Fibroblast of villous mesenchyme (primary cell): ENCODE data around the gene EPRS1. TPM values are rescaled to one million over a fixed set of nuclear protein-coding genes. Genes with fewer than 3 reads are reported as not detected.

Source experiments
- DNase-seq: peaks from one replicate; pipeline ENCODE4 v3.0.0-alpha.2; 2010; ENCODE audit warnings: low read depth
- H3K4me3 ChIP-seq: 2 replicates; pipeline ENCODE4 v1.5.1; 2011; ENCODE audit warnings: low read depth, mild to moderate bottlenecking, low read length
- CTCF ChIP-seq: IDR thresholded peaks from 2 replicates; pipeline ENCODE4 v1.5.1; 2012; ENCODE audit warnings: low read depth, mild to moderate bottlenecking, low read length; ENCODE audit not compliant: insufficient read depth
- total RNA-seq: library from RNA; depleted of rRNA; stranded (reverse); fragments of >200 nt; gene quantifications from 2 replicates; pipeline ENCODE4 v1.2.3, GENCODE V29; 2012

The EPRS1 gene
- total RNA-seq, 1 donor: 193 TPM

DNA sequence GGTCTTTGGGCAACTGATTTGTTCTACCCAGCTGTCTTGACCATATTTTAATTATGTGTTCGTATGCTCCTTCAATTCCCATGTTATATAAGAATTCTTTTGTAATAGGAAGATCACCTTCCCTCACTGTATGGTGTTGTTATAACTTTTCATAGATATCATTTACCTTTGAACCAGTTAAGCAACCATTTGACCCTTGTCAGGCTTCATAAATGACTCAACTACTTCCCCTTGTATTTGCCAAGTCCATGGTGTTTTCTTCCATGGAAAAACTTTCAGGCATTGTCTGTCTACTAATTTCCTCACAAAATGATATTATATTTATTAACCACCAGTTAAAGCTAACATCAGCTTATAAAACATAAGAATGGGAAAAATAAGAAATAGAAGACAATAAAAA, 38.2 kb upstream of the EPRS1 start:
- no peak for TF ChIP-seq CTCF
- no peak overlapping the region for H3K4me3 ChIP-seq
- no peak for DNase-seq

DNA sequence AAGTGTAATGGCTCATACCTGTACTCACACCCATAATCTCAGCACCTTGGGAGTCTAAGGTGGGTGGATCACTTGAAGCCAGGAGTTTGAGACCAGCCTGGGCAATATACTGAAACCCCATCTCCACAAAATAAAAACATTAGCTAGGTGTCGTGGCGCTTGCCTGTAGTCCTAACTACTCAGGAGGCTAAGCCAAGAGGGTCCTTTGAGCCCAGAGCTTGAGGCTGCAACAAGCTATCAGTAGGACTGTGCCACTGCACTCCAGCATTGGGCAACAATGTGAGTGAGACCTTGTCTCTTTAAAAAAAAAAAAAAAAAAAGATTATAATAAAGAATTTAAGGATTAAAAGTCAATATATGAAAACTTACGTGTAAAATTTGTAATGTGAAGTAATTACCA, 31.6 kb upstream of the EPRS1 start:
- no peak for TF ChIP-seq CTCF
- no peak overlapping the region for H3K4me3 ChIP-seq

GRCh38 chr1:220076861-220077762, 30.8 kb upstream of the EPRS1 start:
- no peak for TF ChIP-seq CTCF
- no peak for DNase-seq
- H3K4me3 ChIP-seq: no peak overlapping the region

More for the DNA sequence above, 31.6 kb upstream of the EPRS1 start:
- no peak for DNase-seq

DNA sequence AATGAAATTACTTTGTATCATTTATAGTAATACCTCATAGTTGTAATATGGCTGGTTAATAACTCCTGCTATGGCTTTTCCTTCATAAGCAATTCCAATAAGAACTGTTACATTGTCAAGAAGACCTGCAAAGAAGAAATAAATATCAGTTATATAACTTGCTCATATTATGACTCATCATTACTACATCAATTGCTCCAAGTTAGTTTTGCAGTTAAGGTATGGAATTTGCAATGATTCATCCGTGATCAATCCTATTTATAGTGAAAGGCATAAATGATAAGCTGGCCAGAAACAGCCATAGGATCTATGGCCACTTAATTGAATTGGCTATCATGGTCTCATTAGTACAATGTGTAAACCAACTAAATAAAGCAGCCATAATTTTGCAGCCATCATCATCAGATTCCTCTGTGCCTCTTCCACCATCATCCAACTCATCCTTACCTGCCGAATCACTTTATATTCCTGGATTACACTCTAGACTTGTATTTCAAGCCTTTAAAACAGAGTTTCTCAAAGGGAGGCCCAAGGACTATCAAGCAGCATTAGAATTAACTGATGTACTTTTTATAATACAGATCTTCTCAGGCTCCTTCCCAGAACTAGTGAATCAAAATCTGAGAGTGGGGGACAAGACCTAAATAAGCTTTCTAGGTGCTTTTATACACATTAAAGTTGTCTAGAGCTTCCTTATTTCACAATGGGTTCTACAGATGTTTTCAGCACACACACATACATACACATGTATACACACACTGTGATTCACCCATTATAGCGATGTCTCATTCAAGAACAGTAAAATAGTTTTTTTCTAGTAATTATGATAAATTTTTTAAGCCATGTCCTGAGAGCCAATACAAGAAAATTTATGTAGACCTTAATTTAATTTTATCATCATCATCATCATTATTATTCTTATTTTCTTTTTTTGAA, 21.2 kb upstream of the EPRS1 start:
- TF ChIP-seq CTCF: no peak
- DNase-seq: no peak
- H3K4me3 ChIP-seq: no peak overlapping the region

GRCh38 chr1:220062629-220063028, 16.3 kb upstream of the EPRS1 start:
- no peak for TF ChIP-seq CTCF
- H3K4me3 ChIP-seq: no peak overlapping the region

GRCh38 chr1:220060876-220061275, 14.6 kb upstream of the EPRS1 start:
- no peak for TF ChIP-seq CTCF
- DNase-seq: no peak
- no peak overlapping the region for H3K4me3 ChIP-seq

More at GRCh38 chr1:220062629-220063028, 16.3 kb upstream of the EPRS1 start:
- DNase-seq: no peak
